Measurements from ENCODE around the gene DRD3. TPM values are rescaled to one million over a fixed set of nuclear protein-coding genes. Genes with fewer than 3 reads are reported as not detected.

DRD3 gene
- total RNA-seq, 1 experiment from 2014 or later = not detected

DNA sequence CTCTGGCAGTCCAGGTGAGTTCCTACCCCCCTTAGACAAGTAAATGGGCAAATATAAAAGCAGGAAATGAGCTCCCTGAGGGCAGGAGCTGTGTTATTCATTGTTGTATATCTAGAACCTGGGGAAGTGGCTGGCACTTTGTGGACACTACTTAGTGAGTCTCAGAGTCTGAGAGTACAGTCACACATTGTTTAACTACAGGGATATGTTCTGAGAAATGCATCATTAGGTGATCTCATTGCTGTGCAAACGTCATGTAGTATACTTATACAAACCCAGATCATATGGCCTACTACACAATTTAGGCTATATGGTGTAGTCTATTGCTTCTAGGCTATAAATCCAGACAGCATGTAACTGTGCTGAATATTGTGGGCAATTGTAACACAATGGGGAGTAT lies 52.4 kb downstream of the DRD3 start:
- DNase-seq (ENCODE audit: extremely low read depth, low read depth) = no peak

DNA sequence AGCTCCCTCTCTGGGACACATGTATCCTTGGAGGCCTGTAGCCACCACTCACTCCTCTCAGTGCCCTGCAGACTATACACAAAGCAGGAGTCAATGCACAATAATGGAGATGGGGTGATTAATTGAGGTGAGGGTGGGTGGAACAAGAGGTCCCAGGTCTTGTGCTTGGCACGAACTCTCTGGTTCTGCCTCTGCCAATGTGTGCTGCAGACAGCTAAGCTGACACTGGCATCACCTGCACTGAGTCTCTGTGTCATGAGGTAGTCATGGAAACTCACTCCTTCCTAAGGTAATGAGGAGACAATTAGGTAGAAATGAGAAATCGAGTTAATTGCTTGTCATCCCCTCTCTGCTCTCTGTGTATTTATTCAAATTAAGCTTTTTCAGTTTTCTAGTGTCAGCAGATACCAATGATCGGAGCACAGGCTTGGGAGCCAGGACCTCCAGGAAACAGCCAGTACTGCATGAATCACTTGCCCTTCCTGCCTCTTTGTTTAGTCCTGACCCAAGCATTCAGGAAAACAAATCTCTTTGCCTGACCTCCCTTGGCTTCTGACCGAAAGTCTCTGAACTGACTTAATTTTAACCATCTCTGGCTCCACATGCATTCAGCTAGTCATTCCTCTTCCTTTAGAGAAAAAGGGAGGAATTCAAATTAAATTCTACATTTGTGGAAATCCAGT lies 56.7 kb downstream of the DRD3 start:
- no peak for DNase-seq (ENCODE audit: extremely low read depth, low read depth)

DNA sequence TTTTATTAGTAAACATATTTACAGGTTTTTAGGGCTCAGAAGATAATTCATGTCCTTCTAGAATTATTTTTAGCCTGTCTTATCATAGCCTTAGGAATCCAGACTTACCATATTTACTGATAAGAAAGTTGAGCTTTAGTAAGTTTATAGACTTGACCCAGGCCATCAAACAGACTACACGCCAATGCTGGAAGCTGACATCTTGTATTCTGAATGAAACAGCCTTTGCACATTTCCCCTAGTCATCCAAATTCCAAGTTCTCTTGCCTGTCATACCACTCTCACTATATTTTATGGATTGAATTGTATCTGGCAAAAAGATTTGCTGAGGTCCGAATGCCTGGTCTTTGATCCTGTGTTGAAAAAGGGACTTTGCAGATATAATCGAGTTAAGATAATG lies 58.6 kb downstream of the DRD3 start:
- no peak for DNase-seq (ENCODE audit: extremely low read depth, low read depth)

DNA sequence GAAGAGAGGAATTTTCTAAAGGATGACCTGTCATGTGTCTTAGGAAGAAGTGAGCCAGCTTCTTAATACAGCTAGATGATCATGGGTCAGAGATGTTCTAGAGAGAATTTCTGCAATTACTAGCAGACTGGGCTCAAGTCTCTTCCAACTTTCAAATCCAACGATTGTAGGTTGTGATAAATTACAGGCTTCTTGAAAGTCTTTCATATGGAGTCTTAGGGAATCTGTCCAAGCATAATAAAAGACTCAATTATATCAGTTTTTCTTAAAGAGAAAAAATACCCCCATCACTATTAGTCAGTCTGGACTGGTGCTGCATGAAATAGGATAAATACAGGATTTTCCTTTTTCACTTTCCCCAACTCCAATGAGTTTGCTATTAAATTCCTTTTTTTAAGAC lies 59.1 kb downstream of the DRD3 start:
- DNase-seq (ENCODE audit: extremely low read depth, low read depth) = no peak

DNA sequence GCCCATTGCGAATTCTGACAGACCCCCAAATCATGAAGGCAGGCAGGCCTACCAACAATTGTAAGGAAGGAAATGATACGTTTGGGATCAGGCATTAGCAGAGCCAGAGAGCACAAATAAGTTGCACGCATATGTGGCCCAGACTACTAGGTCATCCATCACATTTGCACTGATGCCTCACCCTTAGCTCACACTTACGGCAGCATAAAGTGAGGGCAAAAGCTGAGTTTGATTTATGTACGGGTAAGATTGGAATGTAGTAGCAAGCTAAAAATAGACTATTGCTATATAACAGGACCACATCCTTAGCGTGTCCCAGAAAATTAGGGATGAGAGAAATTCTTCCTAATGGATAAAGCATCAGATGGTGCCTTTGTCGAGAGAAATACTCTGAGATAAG lies 63.7 kb downstream of the DRD3 start:
- DNase-seq (ENCODE audit: extremely low read depth, low read depth) = no peak

DNA sequence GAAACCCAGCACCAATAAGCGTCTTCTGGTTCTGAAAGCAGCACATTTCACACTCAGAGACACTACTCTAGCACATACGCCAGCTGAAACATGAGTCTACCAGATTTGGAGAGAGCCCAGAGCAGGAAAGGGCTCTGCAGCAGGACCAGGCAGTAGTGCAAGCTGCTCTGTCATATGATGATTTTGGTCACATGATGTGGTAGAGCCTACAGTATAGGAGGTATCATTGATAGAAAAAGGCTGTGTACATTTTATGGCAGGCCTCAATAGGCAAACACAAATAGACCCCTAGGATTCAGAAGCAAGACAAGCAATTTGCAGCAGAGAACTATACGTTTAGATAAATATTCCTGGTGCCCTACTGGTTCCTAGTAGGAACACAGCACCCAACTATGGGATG lies 64.1 kb downstream of the DRD3 start:
- DNase-seq (ENCODE audit: extremely low read depth, low read depth) = no peak

DNA sequence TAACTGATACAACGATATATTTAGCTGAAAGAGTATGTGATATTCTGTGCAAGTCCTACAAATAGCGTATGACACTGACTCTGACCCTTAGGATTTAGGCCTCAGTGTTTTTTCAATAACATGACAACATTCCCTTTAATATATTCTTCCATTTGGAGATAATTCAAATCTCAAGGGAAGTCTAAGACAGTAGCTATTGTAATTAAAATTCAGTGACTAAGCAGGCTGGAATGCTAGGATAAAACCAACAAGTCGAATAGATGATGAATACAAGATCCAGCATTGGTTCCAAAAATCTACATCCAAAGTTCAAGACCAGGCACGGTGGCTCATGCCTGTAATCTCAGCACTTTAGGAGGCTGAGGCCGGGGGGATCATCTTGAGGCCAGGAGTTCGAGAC lies 66.2 kb downstream of the DRD3 start:
- no peak for DNase-seq (ENCODE audit: extremely low read depth, low read depth)

DNA sequence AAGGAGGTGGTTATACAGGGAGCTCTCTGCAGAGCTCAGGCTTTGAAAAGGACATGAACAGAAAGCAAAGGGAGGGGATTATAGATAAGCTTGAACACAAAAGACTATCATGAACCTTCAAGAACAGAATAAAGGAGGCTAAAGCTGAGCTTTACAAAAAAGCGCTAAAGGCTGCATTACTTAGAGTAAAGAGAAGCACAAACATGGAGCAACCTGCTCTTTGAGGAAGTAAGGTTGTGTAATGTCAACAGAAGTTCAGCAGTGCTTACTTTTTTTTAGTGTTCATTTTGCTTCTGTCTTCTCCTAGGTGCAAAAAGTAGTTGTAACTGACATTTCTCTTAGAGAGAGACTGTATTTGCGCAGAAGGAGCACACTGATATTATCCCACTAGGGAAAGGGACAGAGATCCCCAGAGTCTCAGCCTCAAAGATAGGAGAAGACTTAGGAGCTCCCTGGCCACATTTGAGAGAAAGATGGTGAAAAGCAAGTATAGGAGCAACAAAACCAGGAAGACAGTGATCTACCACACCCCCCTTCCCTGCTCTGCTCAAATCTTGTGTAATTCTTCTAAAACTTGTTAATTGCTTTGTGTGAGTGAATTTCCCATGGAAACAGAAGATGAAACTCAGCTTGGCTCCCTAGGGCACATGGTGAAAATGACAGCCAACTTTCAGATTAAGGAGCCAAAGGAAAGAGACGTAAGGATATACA lies 67.6 kb downstream of the DRD3 start:
- DNase-seq (ENCODE audit: extremely low read depth, low read depth) = no peak

DNA sequence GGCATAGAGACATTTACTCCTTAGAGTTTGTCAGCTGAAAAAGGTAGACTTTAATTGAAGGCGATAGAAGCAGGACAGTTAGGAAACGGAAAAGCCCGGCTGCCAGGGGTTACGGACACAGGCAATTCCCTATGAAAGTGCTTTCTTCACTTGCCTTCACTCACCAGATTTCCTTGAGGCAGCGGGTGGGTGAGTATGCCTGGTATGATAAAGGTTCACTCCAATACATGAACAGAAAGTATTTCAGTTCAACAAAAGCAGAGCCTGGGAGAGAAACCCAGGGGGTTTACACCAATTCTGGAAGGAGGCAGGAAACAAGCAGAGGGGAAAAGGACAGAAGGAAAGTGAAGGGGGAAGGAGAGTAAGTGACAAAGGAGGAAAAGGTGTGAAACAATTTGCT lies 68.4 kb downstream of the DRD3 start:
- DNase-seq (ENCODE audit: extremely low read depth, low read depth) = no peak

DNA sequence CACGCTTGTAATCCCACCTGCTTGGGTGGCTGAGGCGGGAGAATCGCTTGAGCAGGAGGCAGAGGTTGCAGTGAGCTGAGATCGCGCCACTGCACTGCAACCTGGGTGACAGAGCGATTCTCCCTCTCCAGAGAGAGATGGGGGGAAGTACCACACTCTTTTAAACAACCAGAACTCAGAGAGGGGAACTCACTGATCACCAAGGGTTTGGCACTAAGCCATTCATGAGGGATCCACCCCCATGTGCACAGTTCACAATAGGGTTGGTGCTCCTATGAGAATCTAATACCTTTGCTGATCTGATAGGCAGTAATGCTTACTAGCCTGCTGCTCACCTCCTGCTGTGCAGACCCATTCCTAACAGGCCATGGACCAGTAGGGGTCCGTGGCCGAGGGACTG lies 70.7 kb downstream of the DRD3 start:
- DNase-seq (ENCODE audit: extremely low read depth, low read depth) = no peak

DNA sequence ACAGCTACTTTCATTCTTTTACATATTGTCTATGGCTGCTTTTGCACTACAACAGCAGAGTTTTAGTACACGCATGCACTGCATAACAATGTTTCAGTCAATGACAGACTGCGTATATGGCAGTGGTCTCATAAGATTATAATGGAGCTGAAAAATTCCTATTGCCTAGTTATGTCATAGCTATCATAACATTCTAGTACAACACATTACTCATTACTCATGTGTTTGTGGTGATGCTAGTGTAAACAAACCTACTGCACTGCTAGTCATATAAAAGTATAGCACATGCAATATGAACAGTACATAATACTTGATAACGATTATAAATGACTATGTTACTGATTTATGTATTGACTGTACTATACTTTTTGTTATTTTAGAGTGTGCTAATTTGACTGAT lies 74.4 kb downstream of the DRD3 start:
- DNase-seq (ENCODE audit: extremely low read depth, low read depth) = peak; percentile 15

DNA sequence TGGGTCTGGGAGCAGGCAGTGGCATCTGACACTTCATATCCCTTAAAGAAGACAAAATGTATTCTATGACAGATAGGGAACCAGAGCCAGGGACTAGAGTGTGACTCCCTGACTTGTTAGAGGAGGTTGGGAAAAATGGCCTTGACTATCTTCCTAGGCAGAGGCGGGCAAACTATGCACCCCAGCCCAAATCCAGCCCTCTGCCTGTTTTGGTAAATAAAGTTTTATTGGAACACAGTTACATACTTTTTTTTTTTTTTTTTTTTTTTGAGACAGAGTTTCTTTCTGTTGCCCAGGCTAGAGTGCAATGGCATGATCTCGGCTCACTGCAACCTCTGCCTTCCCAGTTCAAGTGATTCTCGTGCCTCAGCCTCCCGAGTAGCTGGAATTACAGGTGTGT lies 75.0 kb downstream of the DRD3 start:
- DNase-seq (ENCODE audit: extremely low read depth, low read depth) = no peak

DNA sequence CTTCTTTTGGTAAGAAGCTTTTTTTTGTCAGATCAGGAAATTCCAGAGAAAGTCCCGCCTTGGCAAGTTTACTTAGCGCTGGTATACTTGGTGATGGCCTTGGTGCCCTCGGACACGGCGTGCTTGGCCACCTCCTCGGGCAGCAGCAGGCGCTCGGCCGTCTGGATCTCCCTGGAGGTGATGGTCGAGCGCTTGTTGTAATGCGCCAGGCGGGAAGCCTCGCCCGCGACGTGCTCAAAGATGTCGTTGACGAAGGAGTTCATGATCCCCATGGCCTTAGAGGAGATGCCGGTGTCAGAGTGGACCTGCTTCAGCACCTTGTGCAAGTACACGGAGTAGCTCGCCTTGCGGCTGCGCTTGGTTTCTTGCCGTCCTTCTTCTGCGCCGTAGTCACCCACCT lies 75.7 kb downstream of the DRD3 start:
- no peak for DNase-seq (ENCODE audit: extremely low read depth, low read depth)

DNA sequence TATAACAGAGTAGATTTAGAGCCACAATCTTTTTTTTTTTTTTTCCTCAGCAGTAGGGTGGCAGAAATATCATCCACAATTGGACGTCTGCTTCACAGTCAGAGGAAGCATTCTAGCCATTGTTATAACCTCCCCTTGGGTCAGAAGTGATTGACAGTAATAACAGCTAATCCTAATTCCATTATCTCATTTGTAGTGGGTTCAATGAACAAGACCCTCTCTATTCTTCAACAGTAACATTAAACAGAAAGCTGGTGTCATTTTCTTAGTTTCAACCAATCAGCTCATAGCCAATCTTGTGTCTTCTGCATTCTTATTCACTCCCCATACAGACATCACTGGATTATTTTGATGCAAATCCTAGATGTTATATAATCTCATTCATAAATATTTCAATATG lies 77.8 kb downstream of the DRD3 start:
- DNase-seq (ENCODE audit: extremely low read depth, low read depth) = no peak

DNA sequence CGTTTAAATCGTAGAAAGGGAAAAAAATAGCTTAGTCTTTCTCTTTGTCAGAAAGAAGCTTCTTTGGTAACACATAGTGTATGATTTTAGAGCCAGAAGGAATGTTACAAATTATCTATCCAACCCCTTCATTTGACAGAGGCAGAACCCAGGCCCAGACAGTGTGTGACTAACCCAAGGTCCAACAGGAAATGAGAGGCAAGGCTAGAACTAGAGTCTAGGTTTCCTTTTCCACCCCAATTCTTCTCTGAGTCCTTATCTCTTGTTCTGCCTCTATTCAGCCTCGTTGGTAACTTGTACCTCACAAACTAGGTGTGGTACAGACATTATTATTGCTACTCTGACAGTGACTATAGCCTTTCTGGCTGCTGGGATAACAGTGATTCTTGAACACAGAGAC lies 83.1 kb downstream of the DRD3 start:
- DNase-seq (ENCODE audit: extremely low read depth, low read depth) = no peak

DNA sequence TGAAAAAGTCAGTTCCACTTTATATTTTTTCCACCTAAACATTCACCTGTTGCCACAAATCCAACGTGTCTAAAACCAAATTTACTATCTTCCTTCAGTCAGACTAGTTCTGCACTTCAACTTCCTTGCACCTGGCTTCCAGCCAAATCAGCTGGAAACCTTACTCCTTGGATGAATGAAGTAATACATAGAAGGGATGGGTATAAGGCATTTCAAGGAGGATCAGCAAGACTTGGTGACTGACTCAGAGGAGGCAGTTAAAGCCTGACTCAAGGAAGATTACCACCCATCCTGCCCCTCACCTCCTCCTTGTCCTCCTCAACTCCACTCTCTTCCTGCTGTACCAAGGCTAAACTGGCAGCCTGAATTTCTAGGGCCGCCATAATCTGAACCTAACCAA lies 85.3 kb downstream of the DRD3 start:
- DNase-seq (ENCODE audit: extremely low read depth, low read depth) = no peak

DNA sequence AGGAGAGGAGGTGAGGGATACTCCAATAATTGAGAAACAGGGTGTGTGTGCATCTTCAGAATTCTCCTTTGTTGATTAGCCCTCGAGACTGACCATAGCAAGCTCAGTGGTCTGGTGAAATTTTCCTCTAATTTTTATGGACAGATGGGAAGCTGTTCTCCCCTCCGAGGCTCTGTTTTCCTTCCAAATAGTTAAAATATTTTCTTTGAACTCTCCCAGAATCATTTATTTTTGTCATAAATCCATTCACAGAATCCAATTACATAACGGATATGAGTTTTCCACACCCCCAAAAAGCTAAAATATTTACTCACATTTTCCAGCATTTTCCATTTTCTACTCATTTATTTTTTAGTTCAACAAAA lies 85.9 kb downstream of the DRD3 start:
- no peak for DNase-seq (ENCODE audit: extremely low read depth, low read depth)

DNA sequence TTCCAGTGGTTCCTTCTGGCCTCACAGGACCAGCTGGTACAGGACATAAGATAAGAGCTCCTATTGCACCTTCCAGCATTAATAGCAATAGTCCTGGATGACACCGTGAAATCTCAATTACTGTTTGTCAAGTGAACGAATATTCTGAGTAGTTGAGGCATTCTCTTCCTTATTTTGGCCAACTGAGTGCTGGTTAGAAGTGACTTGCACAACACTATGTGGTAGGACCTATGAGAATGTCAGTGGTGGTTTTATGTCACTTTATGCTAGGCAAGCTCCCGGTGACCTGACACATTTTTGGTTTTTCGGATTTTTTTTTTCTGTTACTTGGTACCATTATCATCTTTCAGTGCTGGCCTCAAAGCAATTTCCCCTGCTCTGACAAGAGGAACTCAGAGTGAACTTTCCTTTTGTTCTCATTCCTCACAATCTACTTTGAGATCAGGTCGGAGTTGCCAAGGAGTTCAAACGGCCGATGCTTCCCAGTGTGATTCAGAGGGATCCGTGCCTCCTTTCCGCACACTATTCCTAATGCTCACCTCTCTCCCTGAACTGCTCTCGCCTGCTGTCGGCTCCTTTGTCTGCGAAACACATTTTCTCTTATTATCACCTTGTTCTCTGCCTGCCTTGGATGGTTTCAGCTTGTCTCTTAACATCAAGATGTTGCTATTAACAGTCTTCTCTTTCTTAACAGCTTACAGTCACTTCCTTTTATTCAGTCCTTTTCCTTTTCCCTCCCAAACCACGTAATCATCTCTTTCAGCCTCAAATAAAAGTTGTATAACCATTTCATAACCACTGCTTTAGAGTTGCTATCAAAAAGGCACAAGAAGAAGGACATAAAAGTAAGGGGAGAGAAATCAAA lies 86.5 kb downstream of the DRD3 start:
- no peak for DNase-seq (ENCODE audit: extremely low read depth, low read depth)

DNA sequence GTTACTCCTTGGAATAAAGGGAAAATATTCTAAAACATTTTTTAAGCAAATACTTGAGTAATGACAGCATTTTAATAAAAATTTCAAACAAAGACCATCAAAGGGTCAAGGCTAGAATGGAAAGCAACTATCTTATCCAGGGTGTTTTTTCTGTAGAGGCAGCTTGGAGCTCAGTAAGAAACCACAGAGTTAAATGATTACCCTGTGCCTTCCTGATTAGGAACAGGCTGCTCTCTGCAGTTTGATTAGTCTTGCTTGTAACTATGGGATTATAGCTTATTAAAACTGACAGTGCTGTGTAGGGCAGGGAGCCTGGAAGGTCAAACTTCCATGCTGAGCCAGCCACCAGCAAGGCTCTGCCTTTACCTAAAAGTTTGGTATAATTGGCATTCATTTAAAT lies 89.2 kb downstream of the DRD3 start:
- DNase-seq (ENCODE audit: extremely low read depth, low read depth) = no peak

DNA sequence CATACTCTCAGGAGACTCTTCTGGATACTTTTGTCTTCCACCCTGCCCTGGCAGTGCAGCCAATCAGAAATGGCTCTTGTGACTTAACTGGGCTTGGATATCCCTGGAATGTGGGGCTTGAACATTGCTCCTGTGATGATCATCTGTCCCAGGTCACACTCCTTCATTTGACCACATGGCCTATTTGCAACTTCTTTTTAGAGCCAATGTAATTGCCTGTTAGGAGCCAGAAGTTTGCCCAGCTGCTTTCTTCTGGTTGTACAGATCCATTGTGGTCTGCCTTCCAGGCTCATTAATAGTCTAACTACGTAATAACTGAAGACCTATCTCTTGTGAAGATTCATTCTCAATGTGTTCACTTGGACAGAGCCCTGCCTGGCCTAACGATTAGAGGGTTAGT lies 92.5 kb downstream of the DRD3 start:
- DNase-seq (ENCODE audit: extremely low read depth, low read depth) = no peak

DNA sequence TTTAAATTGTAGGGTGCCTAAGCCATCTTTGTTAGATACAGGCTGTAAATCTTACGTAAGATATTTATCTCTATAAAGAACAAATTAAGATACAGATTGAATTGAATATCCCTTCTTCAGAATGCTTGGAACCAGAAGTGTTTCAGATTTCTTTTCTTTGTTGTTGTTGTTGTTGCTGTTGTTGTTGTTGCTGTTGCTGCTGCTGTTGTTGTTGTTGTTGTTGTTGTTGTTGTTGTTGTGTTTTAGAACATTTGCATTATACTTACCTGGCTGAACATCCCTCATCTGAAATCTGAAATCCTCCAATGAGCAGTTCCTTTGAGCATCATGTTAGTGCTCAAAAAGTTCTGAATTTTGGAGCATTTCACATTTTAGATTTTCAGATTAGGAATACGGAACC lies 95.7 kb downstream of the DRD3 start:
- no peak for DNase-seq (ENCODE audit: extremely low read depth, low read depth)

DNA sequence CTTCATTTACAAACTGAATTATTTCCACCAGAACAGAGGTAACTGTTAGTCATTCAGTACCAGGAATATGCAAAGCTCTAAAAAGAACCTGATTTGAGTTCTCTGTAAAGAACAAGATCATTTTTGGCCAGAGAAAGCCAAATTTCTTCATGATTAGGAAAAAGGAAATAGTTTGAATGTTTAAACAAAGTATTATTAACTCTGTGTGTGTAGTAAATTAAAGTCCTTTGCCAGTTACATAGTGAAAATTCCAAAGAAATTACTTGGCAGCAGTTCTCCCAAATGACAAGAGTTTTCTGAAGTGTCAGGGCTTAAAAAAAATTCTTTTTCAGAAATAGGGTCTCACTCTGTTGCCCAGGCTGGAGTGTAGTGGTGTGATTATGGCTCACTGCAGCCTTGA lies 97.8 kb downstream of the DRD3 start:
- no peak for DNase-seq (ENCODE audit: extremely low read depth, low read depth)
